NCI-H2196 (cell line): ENCODE data around the gene DEDD.

ENCODE experiments used
- DNase-seq: peaks from one replicate; lab custom pipeline; 2025; ENCODE audit not compliant: unreplicated experiment; lab: John Stamatoyannopoulos, UW

DEDD gene

DNA sequence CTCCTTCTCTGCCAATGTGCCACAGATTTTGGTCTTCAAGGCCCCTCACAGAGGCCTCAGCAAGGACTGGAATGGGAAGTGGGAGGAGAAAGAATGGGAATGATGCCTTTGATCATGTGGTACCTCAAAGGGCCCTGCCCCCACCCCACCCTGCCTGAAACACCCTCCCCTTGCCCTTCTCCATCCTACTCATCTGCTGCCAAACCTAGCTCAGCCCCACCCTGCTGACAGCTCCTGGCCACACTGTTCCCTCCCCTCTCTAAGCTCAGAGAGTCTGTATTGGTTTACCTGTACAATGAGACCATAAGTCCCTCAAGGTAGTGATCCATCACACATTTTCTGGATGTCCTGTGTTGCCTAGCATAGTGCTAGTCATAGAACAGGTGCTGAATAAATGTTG is 56.1 kb downstream of the DEDD start:
- no peak for DNase-seq

DNA sequence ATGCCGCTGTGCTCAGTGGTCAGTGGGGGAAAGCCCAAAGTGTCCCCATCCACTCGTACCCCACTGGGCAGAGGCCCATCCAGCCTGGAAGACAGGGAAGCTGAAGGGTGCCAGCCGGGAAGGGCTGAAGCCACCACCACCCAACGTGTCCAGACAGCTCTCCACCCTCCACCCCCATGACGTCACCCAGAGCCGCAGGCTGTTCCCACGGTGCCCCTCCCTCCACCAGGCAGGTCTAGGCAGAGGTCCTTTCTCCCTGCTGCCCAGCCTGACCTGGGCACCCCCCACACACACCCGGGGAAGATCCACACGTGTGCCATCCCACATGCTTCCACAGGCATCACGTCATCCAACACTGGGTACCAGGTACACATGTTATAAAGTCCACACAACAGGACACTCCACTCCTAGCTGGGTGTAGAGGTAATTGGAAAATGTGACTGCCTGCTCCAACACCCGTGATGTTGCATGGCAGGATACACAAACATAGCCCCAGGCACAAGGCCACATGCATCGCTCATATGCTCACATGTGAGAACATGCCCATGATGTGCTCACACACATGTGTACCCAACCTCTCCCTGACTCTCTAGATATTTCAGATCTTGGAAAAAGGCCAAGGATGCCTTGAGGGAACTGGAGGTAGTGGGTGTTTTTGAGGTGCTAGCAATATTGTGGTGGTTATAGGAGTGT is 57.6 kb downstream of the DEDD start:
- no peak for DNase-seq

DNA sequence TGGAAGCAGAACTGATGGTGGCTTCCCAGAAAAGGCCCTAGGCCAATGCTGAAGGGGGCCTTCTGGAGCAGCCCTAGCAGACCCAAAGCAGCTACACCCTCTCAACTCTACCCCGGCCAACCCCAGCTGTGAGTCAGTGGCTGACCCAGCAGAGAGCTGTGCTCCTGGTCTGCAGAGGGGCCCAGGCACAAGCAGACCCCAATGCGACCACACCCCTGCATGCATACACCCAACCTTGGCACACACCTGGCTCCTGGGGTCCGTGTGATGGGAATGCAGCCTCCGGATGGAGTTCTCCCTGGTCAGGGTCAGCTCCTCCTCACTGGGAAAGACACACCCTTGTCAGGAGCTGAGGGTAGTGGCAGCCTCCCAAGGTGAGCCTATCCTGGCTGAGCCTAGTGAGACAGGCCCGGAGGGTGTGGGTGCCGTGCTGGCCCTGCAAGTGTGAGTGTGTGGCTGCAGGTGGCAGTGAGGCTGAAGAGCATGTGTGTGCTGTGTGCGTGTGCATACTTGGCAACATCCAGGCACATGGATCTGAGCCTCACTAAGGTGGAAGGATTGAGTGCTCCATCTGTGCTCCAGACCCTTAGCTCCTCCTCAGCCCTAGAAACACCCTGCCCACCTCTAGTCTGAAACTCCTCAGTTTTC is 58.9 kb downstream of the DEDD start:
- no peak for DNase-seq

DNA sequence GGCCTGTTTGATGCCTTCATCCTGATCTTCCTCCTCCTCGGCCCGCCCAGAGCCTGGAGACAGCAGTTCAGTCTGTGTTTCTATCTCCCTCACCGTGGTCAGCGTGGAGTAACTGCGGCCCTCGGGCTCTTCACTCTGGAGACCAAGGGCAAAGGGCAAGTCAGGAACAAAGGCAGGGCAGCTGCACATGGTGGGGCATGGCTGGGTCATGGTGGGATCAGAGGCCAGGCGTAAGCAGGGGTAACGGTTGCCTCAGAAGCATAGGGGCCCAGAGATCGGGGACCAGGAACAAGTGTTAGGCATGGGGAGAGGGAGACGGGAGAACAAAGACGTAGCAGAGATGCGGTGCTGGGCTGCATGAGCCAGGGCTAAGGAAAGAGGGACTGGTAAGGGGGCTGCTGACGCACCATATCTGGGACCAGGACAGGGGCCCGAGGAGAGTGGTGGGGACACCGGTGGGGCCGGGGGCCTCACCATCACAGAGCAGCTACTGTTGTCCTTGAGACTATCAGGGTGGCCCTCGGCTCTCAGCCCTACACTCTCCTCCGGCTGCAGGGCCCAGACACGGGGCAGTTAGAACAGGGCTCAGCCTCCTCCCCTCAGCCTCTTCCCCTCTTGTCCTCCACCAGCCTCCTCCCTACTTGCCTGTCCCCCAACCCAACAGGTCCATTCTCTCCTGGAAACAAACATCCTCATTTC is 59.6 kb downstream of the DEDD start:
- DNase-seq = no peak

DNA sequence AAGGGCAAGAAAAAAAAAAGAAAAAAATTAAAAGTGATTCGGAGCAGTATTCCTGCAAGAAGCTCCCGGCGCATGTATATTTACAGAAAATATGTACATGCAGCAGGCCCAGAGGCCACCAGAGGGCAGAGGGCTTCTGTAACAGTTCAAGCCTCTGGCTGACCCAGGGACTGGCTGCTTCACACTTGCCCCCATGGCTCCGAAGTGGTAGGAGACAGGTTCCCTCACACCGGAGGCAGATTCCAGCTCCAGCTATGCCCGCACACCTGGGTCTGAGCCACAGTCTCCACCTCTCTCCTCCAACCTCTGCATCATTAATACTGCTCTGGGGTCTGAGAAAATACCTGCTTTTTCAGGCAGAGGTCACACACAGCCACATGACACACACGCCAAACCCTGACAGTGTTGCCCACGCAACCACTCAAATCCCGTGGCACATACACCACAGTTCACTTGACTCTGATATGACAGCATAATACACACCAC is 60.5 kb downstream of the DEDD start:
- peak; percentile 26 for DNase-seq
